Activated CD8-positive, alpha-beta T cell treated with anti-CD3 and anti-CD28 coated beads for 36 hours (primary cell): Measurements from ENCODE around the gene PMPCA. TPM values are rescaled to one million over a fixed set of nuclear protein-coding genes. Genes with fewer than 3 reads are reported as not detected.

Experiments used
- ATAC-seq: fragments of 200-7000 bp; cut with Tn5 transposase; one replicate; pipeline ENCODE4 v1.10.0; 2021; ENCODE audit warnings: mild to moderate bottlenecking, moderate library complexity
- CTCF ChIA-PET: fragments of 350-600 bp; sonication (Branson Sonifier 250); formaldehyde crosslinking; loops from one replicate; lab custom pipeline; 2021; ENCODE audit warnings: antibody characterized with exemption; lab: Charles Lee
- POLR2A ChIA-PET: fragments of 350-600 bp; sonication (Branson Sonifier 250); formaldehyde crosslinking; loops from one replicate; lab custom pipeline; 2021; ENCODE audit warnings: antibody characterized with exemption; lab: Charles Lee
- DNase-seq: peaks from one replicate; pipeline ENCODE4 v3.0.0-alpha.2; 2020
- H3K27ac Mint-ChIP-seq: one replicate; pipeline ENCODE4 v1.8.0; 2021; ENCODE audit warnings: mild to moderate bottlenecking, mixed read lengths
- H3K27me3 Mint-ChIP-seq: one replicate; pipeline ENCODE4 v1.8.0; 2021; ENCODE audit warnings: mixed read lengths
- H3K36me3 Mint-ChIP-seq: one replicate; pipeline ENCODE4 v1.8.0; 2021; ENCODE audit warnings: low read depth, mixed read lengths
- H3K4me1 Mint-ChIP-seq: one replicate; pipeline ENCODE4 v1.8.0; 2021; ENCODE audit warnings: low read depth, mixed read lengths
- H3K4me3 Mint-ChIP-seq: one replicate; pipeline ENCODE4 v1.8.0; 2021; ENCODE audit warnings: mild to moderate bottlenecking, moderate library complexity, mixed read lengths
- H3K9me3 Mint-ChIP-seq: one replicate; pipeline ENCODE4 v1.8.0; 2021; ENCODE audit warnings: mixed read lengths
- CTCF ChIP-seq: fragments of 200-600 bp; IDR thresholded peaks from one replicate; pipeline ENCODE4 v1.8.0; 2022; ENCODE audit warnings: antibody characterized with exemption, mild to moderate bottlenecking
- intact Hi-C: fragments of 100-400 bp; cut with micrococcal nuclease; formaldehyde crosslinking; loops from one replicate; pipeline ENCODE4 v1.10.0; 2022
- total RNA-seq, 2 experiments: library from RNA; stranded (reverse); gene quantifications; one replicate each; pipeline ENCODE4 v1.2.3, GENCODE V29; 2021

Gene PMPCA
- total RNA-seq, 2 experiments from 2014 or later, result 128 to 140 TPM

GRCh38 chr9:136395020-136395340, 15.5 kb upstream of the PMPCA start:
- POLR2A ChIA-PET, result no interaction called here
- H3K27ac Mint-ChIP-seq, result no peak overlapping the region

GRCh38 chr9:136395345-136396218, 14.9 kb upstream of the PMPCA start:
- no peaks in the 10 kb centered on the region for H3K9me3 Mint-ChIP-seq
- no peak overlapping the region for H3K4me3 Mint-ChIP-seq
- H3K4me1 Mint-ChIP-seq, result peaks cover 15% of the 10 kb centered on the region
- H3K27me3 Mint-ChIP-seq, result no peaks in the 10 kb centered on the region
- H3K36me3 Mint-ChIP-seq, result peaks cover 43% of the 10 kb centered on the region
- ChIA-PET CTCF (interaction anchor here (1.3 kb wide), 1 partner anchor 10 kb away, joined by 5 read pairs; no protein-coding TSS in a partner anchor), POLR2A (interaction anchor here (0.5 to 1.7 kb wide), 4 partner anchors 10 to 21 kb away, joined by 3 to 5 read pairs (median 3); no protein-coding TSS in a partner anchor)
- intact Hi-C loops, result no loop called here
- no peak for ATAC-seq
- no peak for DNase-seq
- no peak for TF ChIP-seq CTCF
- no peak overlapping the region for H3K27ac Mint-ChIP-seq

More at GRCh38 chr9:136395020-136395340, 15.5 kb upstream of the PMPCA start:
- H3K27me3 Mint-ChIP-seq, result no peaks in the 10 kb centered on the region
- ATAC-seq, result no peak
- TF ChIP-seq CTCF, result no peak
- no peak overlapping the region for H3K4me3 Mint-ChIP-seq
- CTCF ChIA-PET, result no interaction called here
- no peak for DNase-seq
- peaks cover 14% of the 10 kb centered on the region for H3K4me1 Mint-ChIP-seq
- intact Hi-C loops, result no loop called here
- H3K9me3 Mint-ChIP-seq, result no peaks in the 10 kb centered on the region
- H3K36me3 Mint-ChIP-seq, result peaks cover 46% of the 10 kb centered on the region

- Mint-ChIP-seq H3K9me3 (no peaks in the 10 kb centered on the region), H3K27ac (no peak overlapping the region), H3K4me3 (no peak overlapping the region), H3K4me1 (peaks cover 18% of the 10 kb centered on the region), H3K27me3 (no peaks in the 10 kb centered on the region), H3K36me3 (peaks cover 45% of the 10 kb centered on the region)
- ATAC-seq, result no peak
- ChIA-PET CTCF (interaction anchor here (1.3 kb wide), 1 partner anchor 10 kb away, joined by 5 read pairs; no protein-coding TSS in a partner anchor), POLR2A (interaction anchor here (1.3 to 1.7 kb wide), 3 partner anchors 9 to 19 kb away, joined by 3 to 5 read pairs (median 3); no protein-coding TSS in a partner anchor)
- intact Hi-C loops, result no loop called here
- no peak for DNase-seq
- no peak for TF ChIP-seq CTCF
Observed at GRCh38 chr9:136396219-136396515, 14.3 kb upstream of the PMPCA start.

GRCh38 chr9:136397643-136398042, 12.8 kb upstream of the PMPCA start:
- Mint-ChIP-seq H3K9me3 (no peaks in the 10 kb centered on the region), H3K27me3 (no peaks in the 10 kb centered on the region), H3K36me3 (peaks cover 50% of the 10 kb centered on the region), H3K4me1 (peaks cover 25% of the 10 kb centered on the region), H3K27ac (no peak overlapping the region), H3K4me3 (no peak overlapping the region)
- no peak for TF ChIP-seq CTCF
- intact Hi-C loops, result no loop called here
- POLR2A ChIA-PET, result interaction anchor here (1.0 to 1.9 kb wide), 6 partner anchors 9 to 35 kb away, joined by 3 to 5 read pairs (median 4); partner anchors contain the start of gene DNLZ
- ATAC-seq (no peak), DNase-seq (no peak)
- CTCF ChIA-PET, result interaction anchor here (0.5 to 1.2 kb wide), 2 partner anchors 12 to 25 kb away, joined by 3 read pairs; no protein-coding TSS in a partner anchor

- POLR2A ChIA-PET, result interaction anchor here (0.9 to 1.9 kb wide), 6 partner anchors 9 to 37 kb away, joined by 4 to 5 read pairs (median 5); partner anchors contain the start of gene DNLZ
Observed at GRCh38 chr9:136398286-136398685, 12.2 kb upstream of the PMPCA start.

More at GRCh38 chr9:136398286-136398685, 12.2 kb upstream of the PMPCA start:
- ATAC-seq, result no peak
- H3K27me3 Mint-ChIP-seq, result no peaks in the 10 kb centered on the region
- no peak for TF ChIP-seq CTCF
- peaks cover 53% of the 10 kb centered on the region for H3K36me3 Mint-ChIP-seq
- no peak overlapping the region for H3K27ac Mint-ChIP-seq
- peak overlapping the region; percentile 87 for H3K4me3 Mint-ChIP-seq
- H3K4me1 Mint-ChIP-seq, result peaks cover 28% of the 10 kb centered on the region
- CTCF ChIA-PET, result interaction anchor here (1.2 to 1.3 kb wide), 2 partner anchors 26 to 85 kb away, joined by 3 read pairs; no protein-coding TSS in a partner anchor
- no peaks in the 10 kb centered on the region for H3K9me3 Mint-ChIP-seq
- intact Hi-C loops, result no loop called here
- DNase-seq, result no peak
